ENCODE data around the gene RASGEF1B. TPM values are rescaled to one million over a fixed set of nuclear protein-coding genes. Genes with fewer than 3 reads are reported as not detected.

The RASGEF1B gene
- 3.9 and 5.5 TPM in 2 replicates for total RNA-seq

GRCh38 chr4:81471588-81472280 is at the start of gene RASGEF1B:
Gene RASGEF1B, minus strand, starts transcription at chr4:81471907. Its CDS starts 12,399 bp downstream, at chr4:81459508.
- DNase-seq, result peak; percentile 98
- intact Hi-C loops (cut with micrococcal nuclease), result loop anchor here (1.0 to 5.0 kb wide), 9 partner anchors 21 to 902 kb away; partner anchors contain the start of gene HNRNPD
- no peaks in the 10 kb centered on the region for H3K36me3 Mint-ChIP-seq (ENCODE audit: low read depth)
- H3K27me3 Mint-ChIP-seq, result peaks cover 12% of the 10 kb centered on the region
- no peaks in the 10 kb centered on the region for H3K9me3 Mint-ChIP-seq
- H3K27ac Mint-ChIP-seq, result peak within 1 kb of the TSS; percentile 93
- H3K4me3 Mint-ChIP-seq, result peak within 1 kb of the TSS; percentile 88
- H3K4me1 Mint-ChIP-seq, result peaks cover 30% of the 10 kb centered on the region

GRCh38 chr4:81519856-81520255 is 48.1 kb upstream of the RASGEF1B start:
- peaks cover 5% of the 10 kb centered on the region for H3K9me3 Mint-ChIP-seq
- no peaks in the 10 kb centered on the region for H3K4me1 Mint-ChIP-seq
- no peak for DNase-seq
- H3K4me3 Mint-ChIP-seq, result no peak overlapping the region
- H3K36me3 Mint-ChIP-seq (ENCODE audit: low read depth), result no peaks in the 10 kb centered on the region
- no peak overlapping the region for H3K27ac Mint-ChIP-seq
- intact Hi-C loops (cut with micrococcal nuclease), result no loop called here
- H3K27me3 Mint-ChIP-seq, result peaks cover 4% of the 10 kb centered on the region

GRCh38 chr4:81519427-81519773 is 47.7 kb upstream of the RASGEF1B start:
- intact Hi-C loops (cut with micrococcal nuclease), result no loop called here
- no peak overlapping the region for H3K27ac Mint-ChIP-seq
- peaks cover 4% of the 10 kb centered on the region for H3K27me3 Mint-ChIP-seq
- H3K9me3 Mint-ChIP-seq, result peaks cover 5% of the 10 kb centered on the region
- no peaks in the 10 kb centered on the region for H3K36me3 Mint-ChIP-seq (ENCODE audit: low read depth)
- DNase-seq, result no peak
- H3K4me3 Mint-ChIP-seq, result no peak overlapping the region
- H3K4me1 Mint-ChIP-seq, result no peaks in the 10 kb centered on the region

GRCh38 chr4:81518762-81519426 is 47.2 kb upstream of the RASGEF1B start:
- intact Hi-C loops (cut with micrococcal nuclease), result no loop called here
- no peaks in the 10 kb centered on the region for H3K36me3 Mint-ChIP-seq (ENCODE audit: low read depth)
- peaks cover 5% of the 10 kb centered on the region for H3K9me3 Mint-ChIP-seq
- peaks cover 4% of the 10 kb centered on the region for H3K27me3 Mint-ChIP-seq
- peak; percentile 21 for DNase-seq
- H3K4me1 Mint-ChIP-seq, result no peaks in the 10 kb centered on the region
- no peak overlapping the region for H3K4me3 Mint-ChIP-seq
- no peak overlapping the region for H3K27ac Mint-ChIP-seq

- peak; percentile 49 for DNase-seq
- Mint-ChIP-seq H3K27ac (no peak overlapping the region), H3K27me3 (peaks cover 4% of the 10 kb centered on the region), H3K4me3 (no peak overlapping the region), H3K9me3 (no peaks in the 10 kb centered on the region), H3K36me3 (ENCODE audit: low read depth) (no peaks in the 10 kb centered on the region), H3K4me1 (no peaks in the 10 kb centered on the region)
- intact Hi-C loops (cut with micrococcal nuclease), result no loop called here
Observed at GRCh38 chr4:81516241-81516640, 44.5 kb upstream of the RASGEF1B start.

- Mint-ChIP-seq H3K27ac (no peak overlapping the region), H3K4me1 (peaks cover 5% of the 10 kb centered on the region), H3K9me3 (no peaks in the 10 kb centered on the region), H3K4me3 (no peak overlapping the region), H3K36me3 (ENCODE audit: low read depth) (no peaks in the 10 kb centered on the region), H3K27me3 (peaks cover 11% of the 10 kb centered on the region)
- peak; percentile 24 for DNase-seq
- intact Hi-C loops (cut with micrococcal nuclease), result no loop called here
Observed at GRCh38 chr4:81512757-81513501, 41.2 kb upstream of the RASGEF1B start.

GRCh38 chr4:81512001-81512756 is 40.5 kb upstream of the RASGEF1B start:
- peak; percentile 26 for DNase-seq
- H3K4me1 Mint-ChIP-seq, result peaks cover 6% of the 10 kb centered on the region
- no peaks in the 10 kb centered on the region for H3K9me3 Mint-ChIP-seq
- H3K36me3 Mint-ChIP-seq (ENCODE audit: low read depth), result no peaks in the 10 kb centered on the region
- no peak overlapping the region for H3K27ac Mint-ChIP-seq
- H3K4me3 Mint-ChIP-seq, result no peak overlapping the region
- intact Hi-C loops (cut with micrococcal nuclease), result no loop called here
- peaks cover 11% of the 10 kb centered on the region for H3K27me3 Mint-ChIP-seq

- no peak overlapping the region for H3K4me3 Mint-ChIP-seq
Observed at GRCh38 chr4:81510643-81511178, 39.0 kb upstream of the RASGEF1B start.

GRCh38 chr4:81509822-81510221 is 38.1 kb upstream of the RASGEF1B start:
- DNase-seq, result no peak
- H3K4me1 Mint-ChIP-seq, result peaks cover 25% of the 10 kb centered on the region
- H3K27ac Mint-ChIP-seq, result no peak overlapping the region
- H3K27me3 Mint-ChIP-seq, result peaks cover 11% of the 10 kb centered on the region
- intact Hi-C loops (cut with micrococcal nuclease), result loop anchor here (5.0 kb wide), 1 partner anchor 88 kb away; no protein-coding TSS in a partner anchor
- no peaks in the 10 kb centered on the region for H3K36me3 Mint-ChIP-seq (ENCODE audit: low read depth)
- H3K9me3 Mint-ChIP-seq, result no peaks in the 10 kb centered on the region
- H3K4me3 Mint-ChIP-seq, result no peak overlapping the region

More at GRCh38 chr4:81510643-81511178, 39.0 kb upstream of the RASGEF1B start:
- intact Hi-C loops (cut with micrococcal nuclease), result no loop called here
- Mint-ChIP-seq H3K27ac (no peak overlapping the region), H3K4me1 (peaks cover 16% of the 10 kb centered on the region), H3K36me3 (ENCODE audit: low read depth) (no peaks in the 10 kb centered on the region), H3K27me3 (peaks cover 11% of the 10 kb centered on the region), H3K9me3 (no peaks in the 10 kb centered on the region)
- DNase-seq, result no peak

- Mint-ChIP-seq H3K27ac (no peak overlapping the region), H3K4me1 (peaks cover 27% of the 10 kb centered on the region), H3K4me3 (no peak overlapping the region), H3K9me3 (no peaks in the 10 kb centered on the region), H3K36me3 (ENCODE audit: low read depth) (no peaks in the 10 kb centered on the region), H3K27me3 (peaks cover 11% of the 10 kb centered on the region)
- no peak for DNase-seq
- intact Hi-C loops (cut with micrococcal nuclease), result loop anchor here (5.0 kb wide), 1 partner anchor 87 kb away; no protein-coding TSS in a partner anchor
Observed at GRCh38 chr4:81509191-81509590, 37.5 kb upstream of the RASGEF1B start.

- Mint-ChIP-seq H3K4me1 (peaks cover 29% of the 10 kb centered on the region), H3K27ac (no peak overlapping the region), H3K36me3 (ENCODE audit: low read depth) (no peaks in the 10 kb centered on the region), H3K27me3 (peaks cover 13% of the 10 kb centered on the region), H3K4me3 (no peak overlapping the region), H3K9me3 (no peaks in the 10 kb centered on the region)
- intact Hi-C loops (cut with micrococcal nuclease), result loop anchor here (5.0 kb wide), 1 partner anchor 86 kb away; no protein-coding TSS in a partner anchor
- no peak for DNase-seq
Observed at GRCh38 chr4:81508411-81509185, 36.9 kb upstream of the RASGEF1B start.

- Mint-ChIP-seq H3K4me1 (peaks cover 29% of the 10 kb centered on the region), H3K27me3 (peaks cover 16% of the 10 kb centered on the region), H3K9me3 (no peaks in the 10 kb centered on the region), H3K27ac (no peak overlapping the region), H3K36me3 (ENCODE audit: low read depth) (no peaks in the 10 kb centered on the region), H3K4me3 (no peak overlapping the region)
- intact Hi-C loops (cut with micrococcal nuclease), result loop anchor here (5.0 kb wide), 1 partner anchor 85 kb away; no protein-coding TSS in a partner anchor
- no peak for DNase-seq
Observed at GRCh38 chr4:81507530-81507929, 35.8 kb upstream of the RASGEF1B start.

Measured in activated CD4-positive, alpha-beta T cell treated with anti-CD3 and anti-CD28 coated beads, Interleukin-2, amount 10 ng/mL, durations not matched to agents 24 days and 14 days (primary cell).